GM18907 (cell line): Measurements from ENCODE around the gene PMF1.

Experiments used
- ATAC-seq: cut with Tn5 transposase; IDR thresholded peaks from one replicate; pipeline ENCODE4 v1.9.1; 2021; ENCODE audit warnings: mild to moderate bottlenecking, moderate library complexity; ENCODE audit not compliant: unreplicated experiment

PMF1 gene

GRCh38 chr1:156233426-156234127 lies 20.8 kb downstream of the PMF1 start:
- no peak for ATAC-seq

GRCh38 chr1:156236164-156236563 lies 23.4 kb downstream of the PMF1 start:
- no peak for ATAC-seq

- no peak for ATAC-seq
Observed at GRCh38 chr1:156238248-156238647, 25.4 kb downstream of the PMF1 start.

GRCh38 chr1:156241311-156241811 lies 28.6 kb downstream of the PMF1 start:
- ATAC-seq: no peak

GRCh38 chr1:156241926-156242325 lies 29.1 kb downstream of the PMF1 start, which contains the start of gene BGLAP:
Gene BGLAP, plus strand, starts transcription at chr1:156242184. Its CDS starts 48 bp downstream, at chr1:156242232.
- no peak for ATAC-seq

- no peak for ATAC-seq
Observed at GRCh38 chr1:156242738-156243137, 29.9 kb downstream of the PMF1 start.

GRCh38 chr1:156244126-156244525 lies 31.3 kb downstream of the PMF1 start:
- no peak for ATAC-seq

GRCh38 chr1:156244712-156245111 lies 31.9 kb downstream of the PMF1 start:
- no peak for ATAC-seq

- ATAC-seq: no peak
Observed at GRCh38 chr1:156245451-156246232, 32.8 kb downstream of the PMF1 start.

GRCh38 chr1:156246241-156246780 lies 33.5 kb downstream of the PMF1 start:
- ATAC-seq: no peak

GRCh38 chr1:156246781-156247459 lies 34.1 kb downstream of the PMF1 start:
- ATAC-seq: no peak

- ATAC-seq: no peak
Observed at GRCh38 chr1:156247460-156248322, 34.9 kb downstream of the PMF1 start, which contains the start of gene PAQR6. Gene PAQR6, minus strand, starts transcription at chr1:156248056. Its CDS starts 1,325 bp downstream, at chr1:156246731.

GRCh38 chr1:156248323-156248683 lies 35.5 kb downstream of the PMF1 start:
- ATAC-seq: no peak

- ATAC-seq: no peak
Observed at GRCh38 chr1:156249593-156249992, 36.8 kb downstream of the PMF1 start.

GRCh38 chr1:156251527-156251926 lies 38.7 kb downstream of the PMF1 start:
- no peak for ATAC-seq

- no peak for ATAC-seq
Observed at GRCh38 chr1:156253634-156254033, 40.8 kb downstream of the PMF1 start.

GRCh38 chr1:156257711-156258110 lies 44.9 kb downstream of the PMF1 start:
- no peak for ATAC-seq

- ATAC-seq: no peak
Observed at GRCh38 chr1:156258859-156259258, 46.1 kb downstream of the PMF1 start.

- ATAC-seq: no peak
Observed at GRCh38 chr1:156259805-156260204, 47.0 kb downstream of the PMF1 start.

GRCh38 chr1:156260896-156261295 lies 48.1 kb downstream of the PMF1 start:
- ATAC-seq: no peak
